ENCODE data around the gene OR52E4. TPM values are rescaled to one million over a fixed set of nuclear protein-coding genes. Genes with fewer than 3 reads are reported as not detected.

OR52E4 gene
- total and polyA plus RNA-seq, 2 of the 4 experiments (the other 2 are of a cell fraction): not detected

- no peaks in the 10 kb centered on the region for H3K4me1 ChIP-seq (ENCODE audit: control insufficient read depth, insufficient read depth, low read length)
- H3K4me2 ChIP-seq (ENCODE audit: low read depth, low read length): no peak overlapping the region
- dilution Hi-C loops (cut with HindIII; ENCODE audit: low sequenced_read_pairs, unreplicated experiment) (no loop called here), intact Hi-C loops (cut with micrococcal nuclease) (no loop called here), in situ Hi-C loops (cut with MboI; ENCODE audit: low sequenced_read_pairs) (no loop called here)
- no peaks in the 10 kb centered on the region for H3K9me1 ChIP-seq (ENCODE audit: insufficient read depth, low read length)
- no peaks in the 10 kb centered on the region for H3K27me3 ChIP-seq (ENCODE audit: control insufficient read depth, insufficient read depth, low read length)
- no peaks in the 10 kb centered on the region for H3K36me3 ChIP-seq (ENCODE audit: control insufficient read depth, insufficient read depth, low read length)
- no peak overlapping the region for H2AK5ac ChIP-seq (ENCODE audit: low read depth, low read length)
- H4K91ac ChIP-seq (ENCODE audit: insufficient read depth, low read depth, low read length): no peak overlapping the region
- 65% methylated on average over 4 of the region's 15 CpGs; no CpG with 5 or more reads in 1 of the 2 experiments for WGBS, 2 experiments (ENCODE audit: extremely low coverage in 2 of 2, insufficient read length in 1 of 2)
- H3K9me3 ChIP-seq (ENCODE audit: control insufficient read depth, insufficient read depth, low read length): peaks cover 41% of the 10 kb centered on the region
- CTCF ChIA-PET: no interaction called here
- no peak overlapping the region for H2AK9ac ChIP-seq (replicated peaks; ENCODE audit: low read depth, low read length, poor library complexity)
- no peak overlapping the region for H3K56ac ChIP-seq (ENCODE audit: extremely low read depth, insufficient read depth, low read length)
- no peak for ATAC-seq (ENCODE audit: low read depth)
- POLR2A ChIA-PET (ENCODE audit: unreplicated experiment): no interaction called here
- no peak overlapping the region for H3K9ac ChIP-seq (ENCODE audit: low read depth, low read length)
- H4K5ac ChIP-seq (ENCODE audit: low read depth, low read length): no peak overlapping the region
- no peak overlapping the region for H3K27ac ChIP-seq (ENCODE audit: insufficient read depth, low read length)
- H3K18ac ChIP-seq (ENCODE audit: low read depth, low read length): no peak overlapping the region
- no peak overlapping the region for H2BK20ac ChIP-seq (ENCODE audit: low read depth, low read length)
- no peak overlapping the region for H4K8ac ChIP-seq (ENCODE audit: low read depth in 2 of 2, low read length in 2 of 2)
- H3K79me1 ChIP-seq (ENCODE audit: low read depth in 1 of 2, low read length in 2 of 2): no peaks in the 10 kb centered on the region
- H2BK5ac ChIP-seq (ENCODE audit: low read depth, low read length, poor library complexity, severe bottlenecking): no peak overlapping the region
- DNase-seq: no peak
- H4K20me1 ChIP-seq (ENCODE audit: insufficient read depth, low read length): no peaks in the 10 kb centered on the region
- no peak overlapping the region for H2BK15ac ChIP-seq (ENCODE audit: low read depth, low read length)
- no peak overlapping the region for H3K4ac ChIP-seq (ENCODE audit: low read depth, low read length)
- no peak overlapping the region for H2BK120ac ChIP-seq (ENCODE audit: low read depth, low read length)
- H3K14ac ChIP-seq (replicated peaks; ENCODE audit: low read depth, low read length): no peak overlapping the region
- no peak overlapping the region for H3K4me3 ChIP-seq (ENCODE audit: insufficient read depth, low read depth, low read length)
- H2AFZ ChIP-seq (replicated peaks; ENCODE audit: low read length, poor library complexity): no peak overlapping the region
- H3K23ac ChIP-seq (ENCODE audit: low read depth, low read length): no peak overlapping the region
- TF ChIP-seq MAFK (IDR thresholded peaks at IDR 0.05; ENCODE audit: low read depth, low read length): no peak
- no TSS peak for BruUV-seq (replicated peaks)
Measured at GRCh38 chr11:5928811-5929210, 48.4 kb downstream of the OR52E4 start.

Measured in IMR-90 (cell line).